ENCODE results near the gene ATP11B. TPM values are rescaled to one million over a fixed set of nuclear protein-coding genes. Genes with fewer than 3 reads are reported as not detected.
"Not testable (repeated sequence)": the region's sequence is repeated elsewhere in the genome, so short reads cannot be mapped to it uniquely, and the experiment has no call there.

Gene ATP11B
- polyA plus RNA-seq, 12 donors: 38.2 to 61.0 (median 51.1) TPM; not detected in 1

DNA sequence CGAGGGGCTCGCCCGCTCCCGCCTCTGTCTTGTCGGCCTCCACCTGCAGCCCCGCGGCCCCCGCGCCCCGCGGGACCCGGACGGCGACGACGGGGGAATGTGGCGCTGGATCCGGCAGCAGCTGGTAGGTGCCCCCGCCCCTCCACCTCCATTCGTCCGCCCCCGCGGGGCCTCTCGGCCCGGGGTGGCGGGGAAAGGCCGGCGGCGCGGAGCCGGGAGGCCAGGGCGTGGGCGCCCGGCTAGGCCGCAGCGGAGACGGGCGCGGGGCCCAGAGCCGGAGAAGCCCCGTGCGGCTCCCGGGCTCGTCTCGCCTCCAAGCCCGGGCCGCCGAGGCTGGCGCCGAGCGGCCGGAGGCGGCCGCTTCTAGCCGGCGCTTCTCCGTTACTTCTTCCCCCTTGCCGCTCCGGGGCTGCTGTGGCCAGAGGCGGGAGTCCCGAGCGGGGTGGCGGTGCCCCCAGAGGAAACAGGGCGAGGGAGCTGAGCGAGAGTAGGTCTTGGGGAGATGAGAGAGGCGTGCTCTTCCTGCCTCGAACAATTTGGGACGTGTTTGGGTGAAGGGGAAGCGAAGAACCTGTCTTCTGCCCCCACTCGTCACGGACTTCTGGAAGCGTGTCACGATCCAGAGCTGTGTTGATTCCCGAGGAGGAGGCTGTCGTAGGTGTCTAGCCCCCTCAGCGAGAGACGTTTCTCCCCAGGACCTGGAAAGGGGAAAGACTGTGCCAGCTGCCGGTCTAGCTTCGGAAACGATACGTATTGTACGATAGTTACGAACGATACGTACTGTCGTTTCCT is 555 bp downstream of the ATP11B start:
- DNase-seq: peak; percentile 57

DNA sequence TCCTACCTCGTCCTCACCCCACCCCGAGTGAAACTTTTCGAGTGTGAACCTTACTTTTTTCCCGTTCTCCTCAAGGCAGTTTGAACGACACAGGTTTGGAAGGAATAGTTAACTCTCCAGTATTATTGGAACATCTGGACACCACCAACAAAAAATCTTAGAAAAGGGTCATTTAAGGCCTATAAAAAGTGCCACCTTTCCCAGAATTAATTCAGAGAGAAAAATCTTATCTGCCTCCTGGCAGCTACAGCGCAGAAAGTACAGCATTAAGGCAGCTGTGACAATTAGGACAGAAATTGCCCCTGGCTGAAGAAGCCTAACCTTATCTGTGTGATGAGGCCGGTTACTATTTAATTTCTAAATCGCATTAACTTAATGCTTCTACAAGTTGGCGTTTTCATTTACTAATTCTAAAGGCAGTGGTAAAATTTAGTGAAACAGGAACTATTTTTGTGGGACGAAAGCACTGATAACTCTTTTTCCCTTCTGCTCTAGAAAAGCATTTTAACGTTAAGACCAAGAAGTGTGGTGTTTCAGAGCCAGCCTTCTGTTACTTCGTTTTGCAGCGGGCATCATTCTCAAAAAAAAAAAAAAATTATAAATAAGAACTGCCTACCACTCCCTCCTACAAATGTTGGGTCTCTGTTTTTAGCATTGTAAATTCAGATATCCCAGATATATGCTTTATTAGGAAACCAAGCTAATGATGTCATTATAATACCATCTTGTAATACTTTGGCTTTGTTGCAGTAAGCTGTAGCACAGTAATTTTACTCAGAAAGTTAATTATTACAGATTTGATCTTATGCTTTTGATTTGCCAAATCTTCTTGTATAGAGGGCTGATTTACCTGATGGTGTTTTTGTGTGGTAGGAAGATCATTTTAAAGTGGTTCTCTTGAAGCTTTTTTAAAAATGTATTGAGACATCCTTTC is 1.4 kb downstream of the ATP11B start:
- DNase-seq: no peak

DNA sequence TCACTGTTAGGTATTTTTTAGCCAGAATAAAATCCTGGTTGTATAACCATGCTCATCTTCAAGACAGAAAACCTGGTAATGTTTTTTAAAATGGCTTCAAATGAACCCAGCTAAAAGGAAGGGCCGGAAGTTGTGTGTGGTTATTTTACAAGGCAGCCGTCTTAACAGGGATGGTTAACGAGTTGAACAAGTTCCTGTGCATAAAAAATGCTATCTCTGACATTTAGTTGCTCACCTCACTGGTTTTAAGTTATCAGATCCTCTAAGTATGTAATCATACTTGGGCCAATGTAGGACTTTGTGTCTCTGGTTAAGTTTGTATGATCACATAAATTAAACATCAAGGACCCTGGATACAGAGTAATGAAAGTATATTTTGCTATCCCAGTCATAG is 2.1 kb downstream of the ATP11B start:
- no peak for DNase-seq

DNA sequence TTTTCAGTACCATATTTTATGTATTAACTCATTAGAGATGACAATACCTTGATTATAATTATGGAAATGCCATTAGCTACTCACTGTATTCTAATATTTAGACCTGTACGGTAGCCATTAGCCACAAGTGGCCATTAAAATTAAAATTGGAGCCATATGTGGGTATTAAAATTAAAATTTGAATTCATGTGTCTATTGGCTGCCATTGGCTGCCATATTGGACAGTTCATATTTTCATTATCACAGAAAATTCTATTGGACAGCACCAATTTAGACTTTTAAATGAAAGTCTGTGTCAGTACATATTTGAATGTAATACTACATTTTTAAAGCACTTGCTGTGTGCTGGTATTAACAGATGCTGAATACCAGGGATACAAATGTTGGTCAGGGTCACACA is 3.0 kb downstream of the ATP11B start:
- no peak for DNase-seq

DNA sequence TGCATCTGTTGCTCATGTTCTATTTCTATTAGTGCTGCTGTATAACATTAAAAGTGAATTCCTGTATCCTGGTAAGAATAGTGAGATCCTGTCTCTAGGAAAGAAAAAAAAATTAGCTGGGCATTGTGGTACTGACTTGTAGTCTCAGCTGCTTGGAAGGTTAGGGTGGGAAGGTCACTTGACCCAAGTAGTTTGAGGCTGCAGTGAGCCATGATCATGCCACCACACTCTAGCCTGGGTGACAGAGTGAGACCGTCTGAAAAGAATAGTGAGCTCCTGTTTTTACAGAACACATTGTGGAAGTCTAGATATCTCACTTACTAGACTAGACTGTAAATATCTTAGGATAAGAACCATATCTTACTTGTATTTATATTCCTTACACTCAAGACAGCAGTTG is 4.6 kb downstream of the ATP11B start:
- DNase-seq: no peak

DNA sequence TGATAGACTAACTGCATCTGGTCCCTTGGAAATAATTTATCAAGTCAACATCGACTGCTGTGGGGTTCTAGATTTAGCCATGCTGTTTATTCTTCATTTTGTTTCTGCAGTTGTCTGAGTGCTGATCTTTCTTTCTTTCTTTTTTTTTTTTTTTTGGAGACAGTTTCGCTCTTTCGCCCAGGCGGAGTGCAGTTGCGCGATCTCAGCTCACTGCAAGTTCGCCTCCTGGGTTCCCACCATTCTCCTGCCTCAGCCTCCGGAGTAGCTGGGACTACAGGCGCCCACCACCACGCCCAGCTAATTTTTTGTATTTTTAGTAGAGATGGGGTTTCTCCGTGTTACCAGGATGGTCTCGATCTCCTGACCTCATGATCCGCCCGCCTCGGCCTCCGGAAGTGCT is 5.8 kb downstream of the ATP11B start:
- not testable (repeated sequence) for DNase-seq

DNA sequence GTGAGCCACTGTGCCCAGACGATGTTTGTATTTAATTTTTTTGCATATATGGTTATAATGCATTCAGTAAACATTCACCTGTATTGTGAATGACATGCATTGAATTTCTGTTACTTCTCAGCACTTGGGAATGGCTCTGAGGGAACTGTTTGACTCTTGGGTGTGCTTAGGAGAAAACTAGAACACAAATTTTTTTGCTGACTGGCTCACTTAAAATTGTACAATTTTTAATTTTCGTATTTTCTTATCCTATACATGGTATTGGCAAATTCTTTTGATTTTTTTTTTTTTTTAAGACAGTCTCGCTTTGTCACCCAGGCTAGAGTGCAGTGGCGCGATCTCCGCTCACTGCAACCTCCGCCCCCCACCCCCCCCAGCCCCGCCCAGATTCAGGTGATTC is 7.2 kb downstream of the ATP11B start:
- no peak for DNase-seq

DNA sequence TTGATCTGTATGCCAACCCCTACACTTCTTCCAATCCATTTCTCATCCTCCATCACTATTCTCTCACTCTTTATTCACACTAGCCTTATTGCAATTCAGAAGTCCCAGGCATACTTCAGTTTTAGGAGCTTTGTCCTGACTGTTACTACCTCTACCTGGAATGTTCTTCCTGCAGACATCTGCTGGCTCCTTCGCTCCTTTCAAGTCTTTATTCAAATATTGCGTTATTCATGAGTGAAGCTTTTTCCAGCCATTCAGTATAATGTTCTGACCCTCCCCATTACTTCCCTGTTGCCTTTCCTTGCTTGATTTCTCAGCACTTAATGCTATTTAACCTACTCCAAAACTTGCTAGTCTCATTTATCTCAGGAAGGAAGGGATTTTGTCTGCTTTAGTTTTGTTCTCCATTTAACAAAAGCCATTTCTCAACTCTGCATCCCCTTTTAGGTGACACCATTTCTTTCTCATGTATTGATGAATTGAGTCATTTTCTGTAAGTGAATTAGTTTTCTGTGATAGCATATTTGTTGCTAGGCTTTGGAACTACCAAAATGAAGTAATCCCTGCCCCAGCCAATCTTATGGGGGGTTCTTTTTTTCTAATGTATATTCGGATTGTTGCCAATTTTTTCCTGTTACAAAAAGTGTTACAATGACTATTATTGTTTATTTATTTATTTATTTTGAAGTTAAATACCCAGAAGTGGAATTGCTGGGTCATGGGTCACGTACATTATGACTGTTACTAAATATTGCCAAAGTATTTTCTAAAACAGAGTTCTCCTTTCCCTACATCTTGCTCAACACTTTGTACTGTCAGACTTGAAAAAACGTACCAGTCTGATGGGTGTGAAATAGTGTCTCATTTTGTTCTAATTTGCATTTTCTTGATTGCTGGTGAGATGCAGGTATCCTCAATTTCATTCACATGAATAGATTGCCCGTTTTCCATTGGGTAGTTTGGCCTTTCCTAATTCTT is 9.4 kb downstream of the ATP11B start:
- DNase-seq: no peak

DNA sequence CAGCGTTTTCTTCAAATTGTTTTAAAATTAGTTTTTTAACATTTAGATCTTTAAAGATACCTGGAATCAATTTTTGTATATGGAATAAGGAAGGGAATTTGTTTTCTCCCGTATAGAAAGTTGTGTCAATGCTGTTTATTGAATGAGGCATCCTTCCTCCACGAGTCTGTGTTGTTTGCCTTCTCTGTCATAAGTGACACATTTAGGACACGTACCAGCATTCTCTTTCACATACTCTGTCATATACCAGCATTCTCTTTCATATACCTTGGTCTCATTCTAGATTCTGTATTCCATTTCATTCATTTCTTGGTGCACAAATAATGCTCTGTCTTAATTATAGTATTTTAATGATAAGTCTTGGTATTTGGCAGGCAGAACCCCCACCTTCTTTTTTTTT is 10.3 kb downstream of the ATP11B start:
- no peak for DNase-seq

DNA sequence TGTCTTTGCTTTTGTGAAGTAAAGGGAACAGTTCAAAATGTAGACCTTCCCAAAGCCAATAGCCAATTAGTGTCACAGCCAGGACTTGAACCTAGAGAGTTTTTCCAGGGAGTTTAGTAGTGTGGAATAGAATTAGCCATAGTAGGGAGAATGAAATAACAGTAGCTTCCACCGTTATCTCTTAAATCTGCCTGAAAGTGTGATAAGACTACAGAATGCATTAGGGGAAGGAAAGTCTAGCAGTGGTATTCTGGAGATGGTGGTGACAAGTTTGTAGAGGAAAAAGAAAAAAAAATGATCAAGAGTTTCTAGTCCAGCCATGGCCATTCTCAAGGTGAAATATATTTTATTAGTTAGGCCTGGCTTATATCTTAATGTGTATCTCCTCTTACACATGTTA is 13.8 kb downstream of the ATP11B start:
- DNase-seq: no peak

DNA sequence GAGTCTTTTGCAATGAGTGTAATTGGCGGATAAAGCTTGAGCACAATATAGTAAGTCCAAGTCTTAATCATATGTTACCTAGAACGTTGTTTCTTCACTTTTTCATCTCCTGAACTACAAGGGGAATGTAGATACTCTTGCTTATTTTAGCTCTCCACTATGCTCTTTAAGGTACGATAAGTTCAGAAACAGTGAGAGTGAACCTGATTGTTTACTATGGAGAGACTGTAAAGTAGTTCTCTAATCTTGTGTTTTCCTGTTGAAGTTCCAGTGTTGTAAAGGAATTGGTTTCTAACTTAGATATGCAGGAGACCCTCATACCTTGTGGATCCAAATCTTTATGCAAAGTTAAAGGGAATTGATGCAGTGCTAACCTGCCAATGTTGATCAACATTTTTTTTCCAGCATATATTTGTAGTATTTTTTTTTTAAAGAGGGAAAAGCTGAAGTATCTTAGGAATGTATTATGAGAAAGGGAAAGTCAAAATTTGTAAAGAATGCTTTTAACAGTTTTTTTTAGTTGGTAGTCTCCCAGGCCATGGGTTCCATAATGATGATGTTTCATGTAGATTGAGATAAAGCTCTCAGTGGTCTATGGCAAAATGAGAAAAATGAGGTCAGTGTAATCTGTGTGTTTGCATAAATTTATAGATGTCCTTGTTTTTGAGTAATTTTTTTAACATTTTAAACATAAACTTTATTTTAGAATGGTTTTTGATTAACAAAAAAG is 14.9 kb downstream of the ATP11B start:
- no peak for DNase-seq

DNA sequence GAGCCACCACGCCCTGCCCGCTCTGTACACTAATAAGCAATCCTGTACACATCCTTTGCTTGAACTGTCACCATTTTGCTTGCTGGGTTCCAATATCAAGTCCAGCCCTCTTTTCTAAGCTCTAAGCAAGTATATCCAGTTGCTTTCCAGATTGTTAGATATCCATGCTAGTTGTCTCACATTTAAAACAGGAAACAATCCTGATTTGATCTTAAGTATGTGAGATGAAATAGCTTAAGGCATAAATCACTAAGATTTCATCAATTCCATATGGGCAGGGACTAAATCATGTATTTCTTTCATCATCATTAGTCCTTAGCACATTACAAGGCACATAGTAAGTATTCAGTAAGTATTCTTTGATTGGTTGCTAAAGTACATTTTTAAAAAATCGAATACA is 16.2 kb downstream of the ATP11B start:
- no peak for DNase-seq

DNA sequence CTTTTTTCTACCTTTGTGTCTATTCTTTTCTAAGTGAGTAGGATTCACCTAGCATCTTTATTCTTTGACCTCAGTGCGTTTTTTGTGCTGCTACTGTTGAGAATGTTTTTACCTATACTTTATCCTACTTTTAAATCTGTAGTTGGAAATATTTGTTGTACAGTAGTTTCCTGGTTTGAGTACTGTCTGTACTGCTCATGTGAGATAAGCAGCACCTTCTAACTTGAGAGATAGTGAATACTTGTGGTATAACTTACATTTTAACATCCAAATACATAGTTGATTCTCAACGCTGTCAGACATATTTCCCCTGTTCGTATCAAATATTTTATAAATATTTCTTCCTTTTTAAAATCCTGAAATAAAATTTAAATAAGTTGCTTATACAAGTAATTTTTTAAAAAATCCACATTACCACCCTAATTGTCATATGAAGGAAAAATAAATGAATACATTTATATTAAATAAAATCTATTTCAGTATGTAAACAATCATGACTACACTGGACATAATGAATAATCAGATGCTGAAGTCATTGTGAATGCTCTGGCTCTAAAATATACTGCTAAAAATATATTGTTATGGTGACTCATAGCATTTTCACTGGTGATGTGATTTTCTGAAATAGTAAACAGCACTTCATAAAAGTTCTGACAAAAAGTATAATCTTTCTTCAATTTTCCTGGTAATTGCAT is 17.4 kb downstream of the ATP11B start:
- DNase-seq: no peak

DNA sequence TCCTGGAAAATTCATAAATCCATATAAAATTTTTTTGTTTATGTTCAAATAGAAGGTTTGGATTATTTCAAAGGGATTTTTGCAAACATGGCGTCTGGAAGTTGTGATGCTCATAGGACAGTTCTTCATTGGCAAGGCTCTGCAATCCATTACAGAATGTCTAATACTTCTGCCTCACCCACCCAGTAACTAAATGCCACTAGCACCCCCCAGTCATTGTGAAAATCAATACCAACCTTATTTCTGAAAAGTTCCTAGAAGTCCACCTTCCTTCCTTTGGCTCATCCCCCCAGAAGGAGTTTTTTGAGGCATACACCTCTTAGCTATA is 17.9 kb downstream of the ATP11B start:
- DNase-seq: no peak

DNA sequence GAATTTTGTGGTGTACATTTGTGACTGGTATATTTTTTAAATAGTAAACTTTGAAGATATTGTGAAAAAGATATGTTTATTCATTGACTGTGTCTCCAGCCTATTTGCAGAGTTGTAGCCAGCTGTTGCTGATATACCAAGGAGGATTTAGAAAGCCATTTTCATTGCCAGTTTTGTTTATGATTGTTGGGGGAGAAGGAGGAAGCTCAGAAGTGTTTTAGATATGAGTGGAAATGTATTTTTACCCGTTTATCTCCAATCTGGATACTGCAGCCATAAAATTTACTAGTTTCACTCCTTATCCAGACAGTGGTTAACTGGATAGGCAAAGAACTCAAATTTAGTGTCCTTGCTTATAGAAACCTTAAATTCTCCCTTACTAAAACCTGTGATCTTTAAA is 18.8 kb downstream of the ATP11B start:
- no peak for DNase-seq

DNA sequence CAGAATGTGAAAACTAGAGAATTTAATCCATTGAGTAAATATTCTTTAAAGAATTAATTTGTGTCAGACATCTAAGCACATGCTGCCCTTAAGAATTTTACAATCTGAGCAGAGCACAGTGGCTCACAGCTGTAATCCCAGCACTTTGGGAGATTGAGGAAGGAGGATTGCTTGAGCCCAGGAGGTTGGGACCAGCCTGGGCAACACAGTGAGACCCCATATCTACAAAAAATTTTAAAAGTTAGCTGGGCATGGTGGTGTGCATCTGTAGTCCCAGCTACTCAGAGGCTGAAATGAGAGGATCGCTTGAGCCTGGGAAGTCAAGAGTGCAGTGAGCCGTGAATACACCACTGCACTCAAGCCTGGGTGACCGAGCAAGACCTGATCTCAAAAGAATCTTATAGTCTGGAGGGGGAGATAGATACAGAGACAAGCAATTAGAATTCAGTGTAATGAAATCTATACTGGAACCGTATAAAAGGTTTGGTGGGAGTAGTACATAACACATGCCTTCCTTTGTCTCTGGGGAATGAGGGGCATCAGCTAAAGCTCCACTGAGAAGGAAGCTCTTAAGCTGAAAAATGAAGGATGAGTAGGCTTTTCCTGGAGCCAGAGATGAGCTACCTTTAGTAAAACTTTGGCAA is 21.2 kb downstream of the ATP11B start:
- no peak for DNase-seq

DNA sequence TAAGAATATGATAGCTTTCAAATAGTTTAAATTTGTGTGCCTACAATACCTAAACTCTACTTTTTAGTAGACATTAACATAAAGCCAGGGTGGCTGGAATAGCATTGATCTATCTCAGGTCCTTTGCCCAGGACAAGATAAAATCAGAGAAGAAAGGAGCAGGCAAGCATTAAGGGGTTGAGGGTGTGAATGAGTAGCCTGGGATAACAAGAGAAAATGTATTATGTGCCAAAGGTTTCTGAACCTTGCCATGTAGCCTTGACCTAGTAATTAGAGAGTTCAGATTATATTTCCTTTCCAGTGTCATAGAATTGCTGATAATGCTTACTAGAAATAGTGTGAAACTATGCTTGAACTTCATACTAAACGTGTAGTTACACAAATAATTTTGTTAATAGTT is 22.9 kb downstream of the ATP11B start:
- no peak for DNase-seq

DNA sequence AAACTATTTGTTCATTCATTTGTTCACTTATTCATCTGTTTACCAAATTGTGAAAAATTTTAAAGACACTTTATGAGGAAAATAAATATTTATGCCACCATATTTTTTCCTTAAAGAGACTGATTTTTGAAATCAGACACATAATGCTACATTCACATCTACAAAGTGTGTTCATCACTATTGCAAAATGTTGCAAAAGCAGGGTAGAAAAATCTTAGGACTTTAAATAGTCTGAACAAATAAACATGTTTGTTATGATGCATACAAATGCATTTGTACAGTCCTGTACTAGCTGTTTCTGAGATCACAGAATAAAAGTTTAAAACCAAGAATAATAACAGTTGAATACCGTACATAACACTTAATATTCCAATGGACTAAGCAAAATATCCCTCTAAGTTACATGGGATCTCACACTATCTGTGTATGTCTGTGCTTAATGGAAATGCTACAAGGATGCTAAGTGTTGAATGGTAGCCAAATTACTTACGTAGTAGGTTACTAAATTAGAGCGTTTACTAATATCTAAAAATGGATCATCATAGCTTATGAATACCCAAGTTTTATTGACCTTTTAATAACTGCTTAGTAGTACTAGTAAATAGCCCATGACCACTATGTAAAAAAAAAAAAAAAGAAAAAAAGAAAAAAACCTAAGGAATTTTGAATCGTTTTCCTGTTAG is 25.1 kb downstream of the ATP11B start:
- DNase-seq: no peak

DNA sequence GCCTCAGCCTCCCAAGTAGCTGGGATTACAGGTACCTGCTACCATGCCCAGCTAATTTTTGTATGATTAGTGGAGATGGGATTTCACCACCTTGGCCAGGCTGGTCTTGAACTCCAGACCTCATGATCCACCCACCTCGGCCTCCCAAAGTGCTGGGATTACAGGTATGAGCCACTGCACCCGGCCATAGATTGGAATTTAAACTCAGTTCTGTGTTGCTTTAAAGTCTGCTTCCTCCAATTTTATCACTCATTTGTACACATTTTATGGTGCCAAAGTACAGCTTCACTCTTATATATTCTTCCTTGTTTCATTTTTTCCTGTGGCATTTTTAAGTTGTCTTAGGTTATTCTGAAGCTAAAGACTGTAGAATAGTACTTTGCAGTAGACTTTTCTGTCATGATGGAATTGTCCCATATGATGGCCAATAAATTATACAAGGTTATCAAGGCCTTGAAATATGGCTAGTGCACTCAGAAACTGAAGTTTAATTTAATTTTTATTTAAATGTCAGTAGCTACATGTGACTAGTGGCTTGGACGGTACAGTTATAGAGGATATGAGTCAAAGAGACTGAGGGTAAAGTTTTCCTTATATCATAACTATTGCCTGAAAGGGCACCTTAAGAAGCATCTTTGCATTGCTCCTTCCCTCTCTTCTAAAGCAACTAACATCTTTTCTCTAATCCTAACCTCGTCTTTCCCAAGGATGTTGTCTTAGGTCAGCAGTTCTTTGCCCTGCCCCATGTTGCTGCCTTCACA is 28.1 kb downstream of the ATP11B start:
- DNase-seq: no peak

All from muscle of arm (tissue), 12 donors.